Activated CD4-positive, alpha-beta T cell treated with anti-CD3 and anti-CD28 coated beads, Interleukin-2, Interleukin-6, amounts not matched to agents 100 ng/mL and 50 ng/mL, durations not matched to agents 16 hours and 8 hours (primary cell): Measurements from ENCODE around the gene DVL1.
"Not testable (repeated sequence)": the region's sequence is repeated elsewhere in the genome, so short reads cannot be mapped to it uniquely, and the experiment has no call there.

Experiments used
- DNase-seq: peaks from one replicate; pipeline ENCODE4 v3.0.0-alpha.2; 2020

Gene DVL1

GRCh38 chr1:1373051-1373814 lies 24.0 kb upstream of the DVL1 start:
- no peak for DNase-seq

- peak; percentile 86 for DNase-seq
Measured at GRCh38 chr1:1371746-1372711, 22.8 kb upstream of the DVL1 start.

- DNase-seq: peak; percentile 48
Measured at GRCh38 chr1:1371364-1371745, 22.1 kb upstream of the DVL1 start.

GRCh38 chr1:1370771-1371300 lies 21.6 kb upstream of the DVL1 start:
- no peak for DNase-seq

- DNase-seq: not testable (repeated sequence)
Measured at GRCh38 chr1:1370094-1370493, 20.9 kb upstream of the DVL1 start.

GRCh38 chr1:1367315-1367714 lies 18.1 kb upstream of the DVL1 start:
- no peak for DNase-seq

GRCh38 chr1:1366699-1367066 lies 17.5 kb upstream of the DVL1 start:
- no peak for DNase-seq

- no peak for DNase-seq
Measured at GRCh38 chr1:1365875-1366698, 16.9 kb upstream of the DVL1 start.

- DNase-seq: no peak
Measured at GRCh38 chr1:1364266-1364665, 15.0 kb upstream of the DVL1 start.

- DNase-seq: no peak
Measured at GRCh38 chr1:1361982-1362423, 12.8 kb upstream of the DVL1 start.

GRCh38 chr1:1361233-1361981 lies 12.2 kb upstream of the DVL1 start:
- no peak for DNase-seq

- DNase-seq: no peak
Measured at GRCh38 chr1:1360506-1361169, 11.4 kb upstream of the DVL1 start.

- DNase-seq: no peak
Measured at GRCh38 chr1:1359664-1360468, 10.6 kb upstream of the DVL1 start.

GRCh38 chr1:1359308-1359663 lies 10.1 kb upstream of the DVL1 start:
- DNase-seq: no peak

GRCh38 chr1:1358433-1359271 lies 9.4 kb upstream of the DVL1 start, which contains the start of gene MXRA8:
Gene MXRA8 (minus strand): TSS chr1:1358555. CDS start chr1:1358504, 51 bp downstream.
- no peak for DNase-seq

GRCh38 chr1:1357871-1358432 lies 8.7 kb upstream of the DVL1 start:
- DNase-seq: no peak

- no peak for DNase-seq
Measured at GRCh38 chr1:1356796-1357401, 7.7 kb upstream of the DVL1 start.

- no peak for DNase-seq
Measured at GRCh38 chr1:1356166-1356795, 7.1 kb upstream of the DVL1 start.
